ENCODE data around the gene FGF2.

DNA sequence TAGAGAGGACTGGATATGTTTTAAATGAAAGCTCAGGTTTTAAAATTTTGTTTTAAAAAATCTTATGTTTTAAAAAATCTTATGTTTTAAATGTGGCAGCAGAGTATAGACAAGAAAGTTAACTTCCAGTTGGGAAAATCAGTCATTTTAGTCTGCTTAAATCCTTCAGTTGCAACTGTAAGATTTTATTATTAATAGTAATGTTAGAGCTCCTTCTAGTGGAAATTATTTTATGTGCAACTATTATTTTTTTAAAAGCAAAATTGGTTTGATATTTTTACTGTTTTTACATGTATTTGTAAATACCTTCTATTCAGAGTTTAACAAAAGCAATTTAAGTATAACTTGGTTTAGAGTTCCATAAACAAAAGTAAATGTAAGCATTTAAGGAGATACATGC, 104.2 kb downstream of the FGF2 start:
- TF ChIP-seq, protein P1, sequence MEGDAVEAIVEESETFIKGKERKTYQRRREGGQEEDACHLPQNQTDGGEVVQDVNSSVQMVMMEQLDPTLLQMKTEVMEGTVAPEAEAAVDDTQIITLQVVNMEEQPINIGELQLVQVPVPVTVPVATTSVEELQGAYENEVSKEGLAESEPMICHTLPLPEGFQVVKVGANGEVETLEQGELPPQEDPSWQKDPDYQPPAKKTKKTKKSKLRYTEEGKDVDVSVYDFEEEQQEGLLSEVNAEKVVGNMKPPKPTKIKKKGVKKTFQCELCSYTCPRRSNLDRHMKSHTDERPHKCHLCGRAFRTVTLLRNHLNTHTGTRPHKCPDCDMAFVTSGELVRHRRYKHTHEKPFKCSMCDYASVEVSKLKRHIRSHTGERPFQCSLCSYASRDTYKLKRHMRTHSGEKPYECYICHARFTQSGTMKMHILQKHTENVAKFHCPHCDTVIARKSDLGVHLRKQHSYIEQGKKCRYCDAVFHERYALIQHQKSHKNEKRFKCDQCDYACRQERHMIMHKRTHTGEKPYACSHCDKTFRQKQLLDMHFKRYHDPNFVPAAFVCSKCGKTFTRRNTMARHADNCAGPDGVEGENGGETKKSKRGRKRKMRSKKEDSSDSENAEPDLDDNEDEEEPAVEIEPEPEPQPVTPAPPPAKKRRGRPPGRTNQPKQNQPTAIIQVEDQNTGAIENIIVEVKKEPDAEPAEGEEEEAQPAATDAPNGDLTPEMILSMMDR (conservative IDR thresholded peaks at IDR 0.05; ENCODE audit: low read depth, low read length), result peak; percentile 63
- no peak for TF ChIP-seq EZH2 (IDR thresholded peaks at IDR 0.05; ENCODE audit: low read length, unreplicated experiment)
